Right atrium auricular region (tissue), 2 donors: ENCODE measurements around the gene TMEM40. TPM values are rescaled to one million over a fixed set of nuclear protein-coding genes. Genes with fewer than 3 reads are reported as not detected.

Experiments
- DNase-seq: peaks from one replicate; pipeline ENCODE4 v3.0.0-alpha.2; 2019; ENCODE audit warnings: low spot score
- H3K27ac ChIP-seq, 2 donors: fragments of 200-600 bp; sonication (generic); 1 replicate in 1 of 2; 2 replicates in 1 of 2; pipeline ENCODE4 v1.5.1; 2016 to 2019
- H3K27me3 ChIP-seq, 2 donors: fragments of 200-600 bp; sonication (generic); one replicate each; pipeline versions ENCODE4 v1.5.1 to v1.6.0; 2017 to 2019
- H3K36me3 ChIP-seq: fragments of 200-600 bp; sonication (generic); one replicate; pipeline ENCODE4 v1.5.1; 2016
- H3K4me1 ChIP-seq, 2 donors: fragments of 200-600 bp; sonication (generic); one replicate each; pipeline versions ENCODE4 v1.5.1 to v1.6.0; 2017 to 2019
- H3K4me3 ChIP-seq, 2 donors: fragments of 200-600 bp; sonication (generic); 1 replicate in 1 of 2; 2 replicates in 1 of 2; pipeline ENCODE4 v1.5.1; 2017 to 2019; ENCODE audit warnings: mild to moderate bottlenecking in 1 of 2, moderate library complexity in 1 of 2
- H3K9me3 ChIP-seq, 2 donors: fragments of 200-600 bp; sonication (generic); one replicate each; pipeline ENCODE4 v1.5.1; 2019
- CTCF ChIP-seq, 2 donors: fragments of 200-600 bp; sonication (generic); IDR thresholded peaks; one replicate each; pipeline ENCODE4 v1.5.1; 2019; ENCODE audit warnings: antibody characterized with exemption in 2 of 2
- total RNA-seq, 2 donors: library from RNA; depleted of rRNA; stranded (reverse); fragments of >200 nt; gene quantifications; one replicate each; pipeline ENCODE4 v1.1.0, GENCODE V29; 2016

TMEM40 gene
- total RNA-seq, 2 donors from 2014 or later, result 1.8 to 2.3 TPM

- Histone ChIP-seq H3K27ac (peak overlapping the region; percentile 41 to 58), H3K4me3 (peak overlapping the region; percentile 10 to 39), H3K36me3 (no peaks in the 10 kb centered on the region), H3K4me1 (peaks cover 0 to 8% of the 10 kb centered on the region in 2 donors), H3K27me3 (no peaks in the 10 kb centered on the region), H3K9me3 (no peaks in the 10 kb centered on the region)
- peak; percentile 87 for DNase-seq
- TF ChIP-seq CTCF (IDR thresholded peaks at IDR 0.05), result peak; percentile 89 to 94
Measured at GRCh38 chr3:12719984-12720898, 38.8 kb downstream of the TMEM40 start.

- no peaks in the 10 kb centered on the region for H3K27me3 ChIP-seq
- DNase-seq, result no peak
- H3K36me3 ChIP-seq, result no peaks in the 10 kb centered on the region
- H3K4me1 ChIP-seq, result peaks cover 0 to 8% of the 10 kb centered on the region in 2 donors
- H3K27ac ChIP-seq, result peak overlapping the region; percentile 38 to 58
- H3K4me3 ChIP-seq, result peak overlapping the region; percentile 10 to 39
- no peaks in the 10 kb centered on the region for H3K9me3 ChIP-seq
- TF ChIP-seq CTCF (IDR thresholded peaks at IDR 0.05), result no peak
Measured at GRCh38 chr3:12719541-12719940, 39.5 kb downstream of the TMEM40 start.

- Histone ChIP-seq H3K27ac (no peak overlapping the region), H3K9me3 (no peaks in the 10 kb centered on the region), H3K4me1 (peaks cover 0 to 8% of the 10 kb centered on the region in 2 donors), H3K4me3 (no peak overlapping the region), H3K27me3 (no peaks in the 10 kb centered on the region), H3K36me3 (no peaks in the 10 kb centered on the region)
- TF ChIP-seq CTCF (IDR thresholded peaks at IDR 0.05), result no peak
- DNase-seq, result no peak
Measured at GRCh38 chr3:12716605-12717151, 42.4 kb downstream of the TMEM40 start.

GRCh38 chr3:12714278-12714677 lies 44.8 kb downstream of the TMEM40 start:
- H3K4me3 ChIP-seq, result no peak overlapping the region

GRCh38 chr3:12710062-12710461 lies 49.0 kb downstream of the TMEM40 start:
- Histone ChIP-seq H3K4me3 (no peak overlapping the region), H3K36me3 (no peaks in the 10 kb centered on the region), H3K4me1 (peaks cover 0 to 6% of the 10 kb centered on the region in 2 donors), H3K9me3 (no peaks in the 10 kb centered on the region), H3K27me3 (no peaks in the 10 kb centered on the region), H3K27ac (no peak overlapping the region)
- no peak for TF ChIP-seq CTCF (IDR thresholded peaks at IDR 0.05)
- no peak for DNase-seq

More at GRCh38 chr3:12714278-12714677, 44.8 kb downstream of the TMEM40 start:
- H3K9me3 ChIP-seq, result no peaks in the 10 kb centered on the region
- H3K27me3 ChIP-seq, result no peaks in the 10 kb centered on the region
- TF ChIP-seq CTCF (IDR thresholded peaks at IDR 0.05), result no peak
- no peak overlapping the region for H3K27ac ChIP-seq
- H3K36me3 ChIP-seq, result no peaks in the 10 kb centered on the region
- H3K4me1 ChIP-seq, result peaks cover 0 to 1% of the 10 kb centered on the region in 2 donors
- no peak for DNase-seq
